DOHH2 (cell line): ENCODE results near the gene E2F4.

ENCODE experiments used
- H3F3A ChIP-seq: fragments of 200-600 bp; sonication (generic), shearing (Covaris generic); 2 replicates; pipeline ENCODE4 v1.6.0; 2016; ENCODE audit warnings: antibody characterized with exemption, mild to moderate bottlenecking; ENCODE audit not compliant: control insufficient read depth, insufficient read depth
- H3K27ac ChIP-seq: fragments of 200-600 bp; sonication (generic); 2 replicates; pipeline ENCODE4 v1.5.1; 2014; ENCODE audit warnings: low read depth, mild to moderate bottlenecking, low read length, moderate library complexity
- H3K27me3 ChIP-seq: fragments of 200-600 bp; sonication (generic); 2 replicates; pipeline ENCODE4 v1.6.1; 2014; ENCODE audit warnings: mild to moderate bottlenecking, low read length, mixed read lengths; ENCODE audit not compliant: control insufficient read depth
- H3K36me3 ChIP-seq: fragments of 200-600 bp; sonication (generic); 2 replicates; pipeline ENCODE4 v1.6.1; 2014; ENCODE audit warnings: mild to moderate bottlenecking, low read length, moderate library complexity, mixed read lengths; ENCODE audit not compliant: control insufficient read depth
- H3K4me1 ChIP-seq: fragments of 200-600 bp; sonication (generic); 2 replicates; pipeline ENCODE4 v1.6.1; 2014; ENCODE audit warnings: mild to moderate bottlenecking, low read length, mixed read lengths; ENCODE audit not compliant: control insufficient read depth
- H3K4me2 ChIP-seq: fragments of 200-600 bp; sonication (generic); 2 replicates; pipeline ENCODE4 v1.6.0; 2014; ENCODE audit warnings: mild to moderate bottlenecking, low read length, moderate library complexity
- H3K4me3 ChIP-seq: fragments of 200-600 bp; sonication (generic); 2 replicates; pipeline ENCODE4 v1.5.1; 2014; ENCODE audit warnings: mild to moderate bottlenecking, low read length, mixed read lengths
- H3K79me2 ChIP-seq: fragments of 200-600 bp; sonication (generic); 2 replicates; pipeline ENCODE4 v1.6.1; 2014; ENCODE audit warnings: mild to moderate bottlenecking, low read length, mixed read lengths; ENCODE audit not compliant: control insufficient read depth
- H3K9me2 ChIP-seq: fragments of 200-600 bp; sonication (generic); replicated peaks from 2 replicates; pipeline ENCODE4 v1.6.1; 2014; ENCODE audit warnings: mild to moderate bottlenecking, low read length, mixed read lengths; ENCODE audit not compliant: control insufficient read depth
- H3K9me3 ChIP-seq: fragments of 200-600 bp; sonication (generic); 2 replicates; pipeline ENCODE4 v1.6.1; 2014; ENCODE audit warnings: antibody characterized with exemption, low read length, mixed read lengths; ENCODE audit not compliant: control insufficient read depth, insufficient read depth
- H4K20me1 ChIP-seq: fragments of 200-600 bp; sonication (generic); 2 replicates; pipeline ENCODE4 v1.6.0; 2014; ENCODE audit warnings: low read depth, mild to moderate bottlenecking, antibody characterized with exemption, low read length, moderate library complexity; ENCODE audit not compliant: control insufficient read depth, insufficient read depth
- CTCF ChIP-seq: fragments of 200-600 bp; sonication (generic); IDR thresholded peaks from one replicate; pipeline ENCODE4 v1.5.1; 2014; ENCODE audit warnings: antibody characterized with exemption, mild to moderate bottlenecking, low read depth, low read length; ENCODE audit not compliant: poor library complexity, severe bottlenecking
- EZH2phosphoT487 ChIP-seq: fragments of 200-600 bp; sonication (generic); IDR thresholded peaks from 2 replicates; pipeline ENCODE4 v1.6.1; 2017; ENCODE audit warnings: borderline replicate concordance, mild to moderate bottlenecking, antibody characterized with exemption, low read length, moderate library complexity, mixed read lengths

The E2F4 gene

GRCh38 chr16:67170949-67171649 lies 20.9 kb upstream of the E2F4 start:
- Histone ChIP-seq H3K79me2 (no peaks in the 10 kb centered on the region), H4K20me1 (no peaks in the 10 kb centered on the region), H3K27me3 (peaks cover 58% of the 10 kb centered on the region), H3K4me1 (peaks cover 24% of the 10 kb centered on the region), H3F3A (no peaks in the 10 kb centered on the region; the same call in 1 of the 2 replicates), H3K4me2 (peak overlapping the region; percentile 49), H3K4me3 (peak overlapping the region; percentile 22), H3K36me3 (no peaks in the 10 kb centered on the region), H3K9me2 (no peaks in the 10 kb centered on the region), H3K9me3 (no peaks in the 10 kb centered on the region), H3K27ac (no peak overlapping the region)
- TF ChIP-seq CTCF: no peak
- no peak for TF ChIP-seq EZH2phosphoT487

- H3K36me3 ChIP-seq: no peaks in the 10 kb centered on the region
- H3K4me3 ChIP-seq: peak overlapping the region; percentile 67; the same call in 1 of the 2 replicates
- H3F3A ChIP-seq: no peaks in the 10 kb centered on the region; the same call in 1 of the 2 replicates
- no peaks in the 10 kb centered on the region for H4K20me1 ChIP-seq
- no peak overlapping the region for H3K27ac ChIP-seq
- peaks cover 72% of the 10 kb centered on the region for H3K27me3 ChIP-seq
- peak overlapping the region; percentile 89 for H3K4me2 ChIP-seq
- peaks cover 28% of the 10 kb centered on the region for H3K4me1 ChIP-seq
- H3K79me2 ChIP-seq: no peaks in the 10 kb centered on the region
- no peaks in the 10 kb centered on the region for H3K9me3 ChIP-seq
- TF ChIP-seq EZH2phosphoT487: no peak
- no peak for TF ChIP-seq CTCF
- H3K9me2 ChIP-seq: no peaks in the 10 kb centered on the region
Measured at GRCh38 chr16:67173323-67173722, 18.6 kb upstream of the E2F4 start.

GRCh38 chr16:67173808-67174705 lies 17.9 kb upstream of the E2F4 start:
- peak overlapping the region; percentile 67 for H3K4me3 ChIP-seq
- H4K20me1 ChIP-seq: 0 out of 2 replicates have a peak, but pooled peaks cover 4% of the 10 kb centered on the region
- peaks cover 70% of the 10 kb centered on the region for H3K27me3 ChIP-seq
- H3K4me2 ChIP-seq: peak overlapping the region; percentile 89
- no peaks in the 10 kb centered on the region for H3K79me2 ChIP-seq
- H3F3A ChIP-seq: no peaks in the 10 kb centered on the region; the same call in 1 of the 2 replicates
- H3K27ac ChIP-seq: no peak overlapping the region
- H3K9me3 ChIP-seq: no peaks in the 10 kb centered on the region
- no peaks in the 10 kb centered on the region for H3K36me3 ChIP-seq
- peaks cover 34% of the 10 kb centered on the region for H3K4me1 ChIP-seq
- TF ChIP-seq EZH2phosphoT487 (peak; percentile 30; the same call in 1 of the 2 replicates), CTCF (no peak)
- no peaks in the 10 kb centered on the region for H3K9me2 ChIP-seq
